ENCODE results near the gene TPCN1.

Gene TPCN1

DNA sequence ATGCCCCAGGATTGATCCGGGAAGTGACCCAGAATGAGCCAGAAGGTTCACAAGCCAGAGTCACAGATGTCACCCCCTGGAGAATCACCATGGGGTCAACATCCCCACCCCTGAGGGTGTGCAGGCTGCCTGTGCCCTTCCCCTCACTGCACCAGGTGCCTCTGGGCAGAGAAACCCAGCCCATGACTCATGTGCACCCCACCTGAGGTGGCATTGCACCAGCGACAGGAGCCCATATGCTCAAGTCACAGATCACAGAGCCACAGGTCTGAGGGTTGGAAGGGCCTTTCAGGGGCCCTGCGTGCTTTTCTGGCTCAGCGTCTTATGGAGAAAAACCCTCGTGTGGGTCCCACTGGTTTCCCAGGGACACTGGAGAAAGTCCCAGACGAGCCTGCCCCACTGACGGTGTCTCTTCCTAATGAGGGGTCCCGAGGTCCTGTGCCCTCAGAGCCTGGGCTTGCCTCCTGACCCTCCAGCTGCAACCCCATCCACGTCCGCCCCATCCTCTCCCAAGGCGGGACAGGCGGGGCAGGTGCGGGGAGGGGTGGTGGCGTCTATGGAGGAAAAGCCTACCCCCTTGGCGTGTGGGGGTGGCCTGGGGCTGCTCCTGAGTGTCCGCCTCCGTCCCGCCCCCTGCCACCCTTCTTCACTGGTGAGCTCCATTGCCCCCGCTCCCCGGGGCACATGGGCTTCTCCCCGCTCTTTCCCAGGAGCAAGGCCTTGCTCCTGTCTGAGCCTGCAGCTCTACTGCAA lies 66.1 kb downstream of the TPCN1 start:
- no peak for DNase-seq

DNA sequence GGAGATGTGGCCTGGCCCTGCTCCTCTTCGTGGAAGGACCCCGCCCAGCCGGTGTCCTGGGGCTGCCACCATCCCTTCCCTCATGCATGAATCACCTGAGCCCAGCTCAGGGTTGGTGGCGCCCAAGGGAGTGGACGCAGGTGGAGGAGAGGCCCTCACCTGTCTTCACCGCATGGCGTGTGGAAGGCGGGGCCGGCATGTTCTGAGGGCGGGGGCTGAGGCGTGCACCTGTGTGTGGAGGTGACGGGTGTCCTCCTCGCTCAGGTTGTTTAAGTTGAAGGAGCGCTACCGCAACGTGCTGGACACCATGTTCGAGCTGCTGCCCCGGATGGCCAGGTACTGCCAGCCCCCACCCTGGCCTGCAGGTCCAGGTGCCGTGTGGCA lies 66.6 kb downstream of the TPCN1 start:
- no peak for DNase-seq

DNA sequence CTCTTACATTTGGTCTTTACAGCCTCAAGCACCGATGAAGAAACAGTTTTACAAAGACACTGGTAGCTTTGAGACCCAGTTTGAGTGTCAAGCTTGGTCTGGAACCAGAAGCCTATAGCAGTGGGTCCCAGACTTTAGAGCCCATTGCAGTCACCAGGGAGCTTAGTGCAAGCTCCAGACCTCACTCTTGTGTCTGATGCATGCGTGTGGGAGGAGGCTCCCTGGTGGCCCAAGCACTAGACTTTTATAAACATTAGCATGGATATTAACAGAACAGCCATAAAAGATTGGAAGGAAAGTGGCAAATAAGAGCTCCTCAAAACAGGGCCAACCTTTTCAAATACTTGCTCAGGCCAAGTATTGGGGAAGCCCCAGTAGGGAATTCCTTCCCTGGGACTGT lies 68.1 kb downstream of the TPCN1 start:
- DNase-seq: no peak

DNA sequence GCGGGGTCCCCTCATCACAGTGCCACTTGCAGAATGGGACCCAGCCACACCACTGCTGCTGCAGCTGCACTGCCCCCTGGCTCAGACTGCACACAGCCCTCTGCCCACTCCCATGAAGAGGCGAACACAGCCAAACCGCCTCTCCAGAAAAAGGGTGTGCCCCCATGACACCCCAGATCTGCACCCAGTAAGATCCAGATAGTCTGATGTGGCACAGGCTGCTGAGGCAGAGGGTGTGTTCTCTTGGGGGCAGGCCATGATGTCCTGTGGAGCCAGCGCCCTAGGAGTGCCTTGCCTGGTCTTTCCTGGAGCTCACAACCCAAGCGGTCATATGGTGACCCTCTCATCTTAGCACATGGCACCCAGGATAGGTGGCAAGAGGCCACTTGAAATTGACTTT lies 69.2 kb downstream of the TPCN1 start:
- DNase-seq: no peak

DNA sequence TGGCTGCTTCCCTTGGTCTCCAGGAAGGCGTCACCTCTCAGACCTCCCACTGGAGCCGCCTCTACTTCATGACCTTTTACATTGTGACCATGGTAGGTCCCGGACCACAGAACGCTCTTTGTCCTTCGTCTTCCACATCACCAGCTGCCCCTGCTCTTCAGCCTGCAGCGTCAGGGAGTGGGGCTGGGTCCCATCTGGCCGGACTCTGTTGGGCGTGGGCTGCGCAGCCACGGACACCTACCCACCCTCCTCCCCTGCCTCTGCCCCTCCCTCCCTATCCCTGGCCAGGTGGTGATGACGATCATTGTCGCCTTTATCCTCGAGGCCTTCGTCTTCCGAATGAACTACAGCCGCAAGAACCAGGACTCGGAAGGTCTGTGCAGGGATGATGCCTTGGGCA lies 70.3 kb downstream of the TPCN1 start:
- DNase-seq: no peak

DNA sequence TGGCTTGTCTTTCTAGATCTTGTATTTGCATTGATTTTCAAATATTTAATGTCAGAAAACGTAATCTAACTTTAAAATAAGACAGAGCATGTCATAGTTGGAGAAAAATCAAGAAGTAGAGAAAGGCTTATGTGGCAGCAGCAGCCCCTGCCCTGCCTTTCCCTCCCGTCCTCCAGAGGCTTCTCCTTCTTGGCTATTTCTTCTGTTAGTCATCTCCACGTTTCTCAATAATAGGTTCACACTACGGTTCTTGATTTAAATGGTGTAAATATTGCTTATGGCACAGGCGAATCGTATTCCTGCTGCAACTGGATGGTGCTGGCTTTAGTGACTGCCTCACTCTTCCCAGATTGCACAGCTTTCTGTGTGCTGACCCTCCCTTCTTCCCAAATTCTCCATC lies 70.8 kb downstream of the TPCN1 start:
- no peak for DNase-seq

DNA sequence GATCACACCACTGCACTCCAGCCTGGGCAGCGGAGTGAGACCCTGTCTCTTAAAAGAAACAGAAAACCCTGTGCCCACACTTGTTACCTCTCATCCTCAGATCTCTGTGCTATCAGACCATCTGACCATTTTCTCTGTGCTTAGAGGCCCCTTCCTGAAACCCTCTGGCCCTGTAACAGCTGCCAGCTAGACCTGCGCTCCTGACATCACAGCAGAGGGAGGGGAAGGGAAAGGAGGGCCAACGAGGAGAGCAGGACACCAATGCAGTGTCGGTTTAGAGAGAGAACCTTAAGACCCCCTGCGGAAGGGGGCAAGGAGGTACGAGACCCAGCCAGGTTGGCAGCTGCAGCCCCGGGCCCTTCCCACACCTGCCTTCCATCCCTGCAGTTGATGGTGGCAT lies 71.3 kb downstream of the TPCN1 start:
- no peak for DNase-seq

DNA sequence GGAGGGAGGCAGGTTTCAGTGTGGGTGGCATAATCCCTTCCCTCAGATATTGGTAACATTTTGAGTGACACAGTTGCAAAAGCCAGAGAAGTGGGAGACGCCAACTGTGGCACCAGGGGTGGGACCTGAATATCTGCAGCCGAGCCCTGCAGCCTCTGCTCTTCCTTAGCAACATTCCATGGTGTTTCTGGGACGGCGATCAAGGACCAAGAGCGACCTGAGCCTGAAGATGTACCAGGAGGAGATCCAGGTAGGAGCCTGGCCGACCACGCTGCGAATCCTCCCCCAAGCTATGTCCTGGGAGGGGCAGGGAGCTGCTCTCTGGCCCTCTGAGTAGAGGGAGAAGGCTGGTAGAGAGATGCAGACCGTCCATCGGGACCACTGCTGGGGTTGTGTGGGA lies 71.8 kb downstream of the TPCN1 start:
- no peak for DNase-seq

DNA sequence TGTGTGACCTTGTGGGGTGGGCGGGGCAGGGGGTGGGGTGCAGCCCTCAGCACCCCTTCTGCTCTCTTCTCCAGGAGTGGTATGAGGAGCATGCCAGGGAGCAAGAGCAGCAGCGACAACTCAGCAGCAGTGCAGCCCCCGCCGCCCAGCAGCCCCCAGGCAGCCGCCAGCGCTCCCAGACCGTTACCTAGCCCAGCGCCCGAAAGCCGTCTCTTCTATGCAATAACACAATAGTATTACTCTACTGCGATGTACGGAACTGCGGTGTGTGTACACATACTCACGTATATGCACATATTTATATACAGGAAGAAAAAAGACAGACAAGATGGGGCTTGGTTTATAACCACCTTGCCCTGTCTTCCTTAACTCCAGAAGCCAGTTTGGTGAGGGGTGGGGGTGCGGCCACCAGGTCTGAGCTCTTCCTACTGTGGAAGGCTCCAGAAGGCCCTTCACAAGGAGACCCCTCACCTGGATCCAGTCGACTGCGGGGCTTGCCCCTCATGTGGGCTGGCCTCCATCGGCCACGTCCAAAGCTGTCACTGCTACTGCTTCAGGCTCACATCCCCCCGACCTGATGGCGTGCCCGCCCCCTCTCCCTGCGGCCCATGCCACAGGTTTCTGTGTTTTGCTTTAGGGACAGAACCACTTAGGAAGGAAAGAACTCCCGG lies 74.8 kb downstream of the TPCN1 start:
- no peak for DNase-seq

DNA sequence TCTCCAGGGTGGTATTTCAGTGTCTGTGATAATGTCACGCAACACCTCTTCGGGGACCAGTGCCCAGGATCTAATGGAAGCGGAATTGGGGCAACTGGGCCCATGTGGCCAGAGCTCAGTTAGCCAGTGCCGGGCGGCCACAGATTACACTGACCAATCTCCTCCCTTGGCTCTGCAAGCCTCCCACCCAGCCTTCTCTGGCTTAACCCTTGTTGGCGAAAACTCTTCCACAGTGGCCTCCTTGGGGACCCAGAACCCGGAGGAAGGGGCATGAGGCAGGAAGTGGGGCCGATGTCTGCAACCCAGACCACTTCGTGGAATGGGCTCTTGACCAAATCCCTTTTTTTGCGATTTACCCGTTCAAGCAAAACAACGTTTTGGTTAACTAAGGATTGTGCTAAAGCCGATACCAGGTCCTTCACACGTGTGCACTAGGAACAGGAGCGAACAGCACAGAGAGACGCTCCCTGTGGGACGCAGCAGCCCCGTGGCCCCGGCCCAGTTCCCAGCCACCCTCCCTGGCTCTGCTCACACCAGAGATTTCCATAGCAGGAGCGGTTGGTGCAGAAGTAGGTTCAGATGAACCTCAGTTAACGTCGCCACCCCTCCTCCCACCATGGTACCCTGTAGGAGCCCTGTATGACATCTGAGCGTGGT lies 75.4 kb downstream of the TPCN1 start:
- no peak for DNase-seq

DNA sequence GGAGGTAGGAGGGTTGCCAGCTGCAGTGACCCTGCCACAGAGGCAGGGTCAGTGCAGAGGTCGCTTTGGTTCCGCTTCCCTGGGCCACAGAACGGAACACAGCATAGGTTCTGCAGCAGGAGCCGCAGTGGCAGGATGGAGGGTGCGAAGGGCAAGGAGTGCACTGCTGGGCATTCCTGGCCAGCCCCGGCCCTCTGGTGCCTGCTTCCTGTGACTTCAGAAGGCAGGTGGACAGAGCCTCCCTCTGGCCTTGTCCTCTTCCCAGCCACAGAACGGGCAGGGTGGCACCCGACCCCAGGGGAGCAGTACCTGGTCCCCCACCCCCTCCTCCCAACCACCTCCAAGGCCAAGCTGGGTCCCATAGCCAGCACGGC lies 75.9 kb downstream of the TPCN1 start:
- DNase-seq: no peak

DNA sequence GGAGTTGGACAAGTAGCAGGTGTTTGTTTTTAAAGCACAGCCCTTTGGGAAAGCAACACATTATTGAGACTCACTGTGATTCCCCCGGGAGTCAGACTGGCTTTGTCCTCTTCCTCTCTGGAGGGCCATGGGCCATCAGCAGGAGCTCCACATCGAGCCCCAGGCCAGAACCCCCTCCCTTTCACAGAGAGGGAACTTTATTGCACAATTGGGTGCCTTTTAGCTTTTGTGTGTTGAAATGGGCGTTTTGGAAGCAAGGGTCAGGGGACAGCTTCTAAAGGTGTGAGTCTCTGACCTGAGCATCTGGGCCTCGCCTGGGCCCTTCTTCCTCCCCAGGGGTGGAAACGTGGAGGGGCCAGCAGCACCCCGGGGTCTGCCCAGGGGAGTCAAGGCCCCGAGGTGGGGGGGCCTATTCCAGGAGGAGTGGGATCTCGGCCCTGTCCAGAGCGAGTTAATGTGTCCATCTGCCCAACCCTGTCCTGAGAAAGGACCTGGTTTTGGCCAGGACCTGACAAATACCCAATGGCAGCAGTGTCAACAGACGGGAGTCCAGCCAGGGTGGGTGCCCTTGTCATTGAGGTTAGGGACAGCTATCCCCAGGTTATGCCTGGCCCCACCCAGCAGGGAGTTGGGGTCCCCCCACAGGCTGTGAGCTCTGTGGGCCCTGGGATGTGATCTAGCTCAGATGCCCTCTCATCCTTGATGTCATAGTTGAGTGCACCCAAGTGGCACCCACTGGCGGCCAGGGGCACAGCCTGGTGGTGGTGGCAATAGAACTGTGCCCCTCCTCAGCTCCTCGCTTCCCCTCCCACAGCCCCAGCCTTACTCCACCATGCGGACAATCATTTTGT lies 76.6 kb downstream of the TPCN1 start:
- DNase-seq: no peak

DNA sequence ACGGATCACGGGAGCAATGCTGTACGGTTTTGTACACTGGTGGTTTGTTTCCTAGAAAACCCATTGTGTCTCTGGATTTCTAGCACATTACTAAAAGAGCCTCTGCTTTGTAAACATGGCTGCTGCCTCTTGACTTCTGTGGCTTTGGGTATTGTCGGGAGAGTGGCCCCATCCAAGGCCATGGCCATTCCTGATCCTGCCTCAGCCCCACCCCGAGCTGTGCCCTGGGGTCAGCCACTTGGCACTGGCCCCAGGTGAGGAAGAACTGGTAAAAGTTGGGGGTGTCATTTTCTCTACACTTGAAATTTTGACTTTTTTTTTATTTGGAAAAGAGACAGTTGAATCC lies 77.2 kb downstream of the TPCN1 start:
- no peak for DNase-seq

DNA sequence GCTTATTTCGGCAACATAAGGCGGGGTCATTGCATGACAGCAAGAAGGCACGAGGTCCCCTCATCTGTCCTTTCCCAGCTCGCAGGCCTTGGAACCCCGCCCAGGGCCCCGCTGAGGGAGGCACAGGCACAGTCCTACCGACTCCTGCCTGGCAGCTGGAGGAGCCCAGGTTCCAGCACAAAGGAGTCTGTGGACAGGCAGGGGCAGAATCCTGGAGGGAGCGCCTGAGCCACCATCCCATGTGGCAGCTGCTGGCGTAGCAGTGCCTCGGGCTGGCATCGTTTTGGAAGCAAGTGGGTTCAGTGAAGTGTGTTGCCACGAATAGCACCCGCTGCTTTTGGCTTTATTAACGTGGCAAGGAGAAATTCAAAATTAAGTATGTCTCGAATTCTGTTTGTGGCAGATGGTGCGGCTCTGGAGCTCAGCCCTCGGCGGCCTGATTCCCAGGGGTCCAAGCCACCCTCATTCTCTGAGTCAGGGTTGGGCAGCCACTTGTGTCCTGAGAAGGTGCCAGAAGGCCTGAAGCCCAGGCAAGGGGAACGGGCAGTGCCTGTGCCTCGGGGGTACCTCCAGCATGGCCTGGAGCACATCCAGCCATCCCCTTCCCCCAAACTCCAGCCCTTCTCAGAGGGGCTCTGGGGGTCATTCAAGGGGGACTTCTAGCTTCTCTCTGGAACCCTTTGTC lies 77.7 kb downstream of the TPCN1 start:
- no peak for DNase-seq

DNA sequence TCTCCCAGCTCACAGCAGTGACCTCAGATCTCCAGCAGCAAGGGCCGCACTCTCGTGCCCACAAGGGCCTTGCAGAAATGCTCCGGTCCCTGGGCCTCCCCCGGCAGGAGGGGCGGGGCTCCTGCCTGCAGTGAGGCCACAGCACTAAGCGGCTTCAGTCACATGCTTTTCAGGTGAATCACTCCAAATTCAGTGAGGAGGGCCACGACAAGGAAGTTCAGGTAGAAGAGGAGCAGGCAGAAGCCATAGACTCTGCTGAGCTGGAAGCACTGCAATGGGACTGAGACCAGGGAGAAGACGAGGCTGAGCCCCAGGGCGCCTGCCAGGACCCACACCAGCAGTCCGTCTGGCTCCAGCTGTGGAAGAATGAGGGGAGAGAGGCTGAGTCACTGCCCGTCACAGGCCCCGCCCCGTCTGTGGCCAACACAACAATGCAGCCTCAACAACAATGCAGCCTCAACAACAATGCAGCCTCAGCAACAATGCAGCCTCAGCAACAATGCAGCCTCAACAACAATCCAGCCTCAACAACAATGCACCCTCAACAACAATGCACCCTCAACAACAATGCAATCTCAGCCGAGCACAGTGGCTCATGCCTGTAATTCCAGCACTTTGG lies 78.5 kb downstream of the TPCN1 start:
- peak; percentile 23 for DNase-seq

DNA sequence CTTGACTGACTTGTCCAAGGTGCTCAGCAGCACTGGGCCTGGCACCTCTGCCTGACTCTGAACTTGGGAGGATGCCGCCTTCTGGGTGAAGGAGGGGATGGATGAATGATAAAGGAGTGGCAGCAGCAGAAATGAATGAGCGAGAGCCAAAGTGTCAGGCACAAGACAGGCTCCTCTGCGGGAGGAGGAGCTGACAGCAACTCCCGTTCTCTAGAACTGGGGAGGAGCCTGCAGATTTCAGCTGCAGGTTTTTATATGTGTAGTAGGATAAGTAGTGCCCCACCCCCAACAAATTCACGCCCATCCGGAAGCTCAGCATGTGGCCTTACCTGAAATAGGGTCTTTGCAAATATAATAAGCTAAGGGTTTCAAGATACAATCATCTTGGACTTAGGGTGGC lies 80.5 kb downstream of the TPCN1 start:
- DNase-seq: no peak

DNA sequence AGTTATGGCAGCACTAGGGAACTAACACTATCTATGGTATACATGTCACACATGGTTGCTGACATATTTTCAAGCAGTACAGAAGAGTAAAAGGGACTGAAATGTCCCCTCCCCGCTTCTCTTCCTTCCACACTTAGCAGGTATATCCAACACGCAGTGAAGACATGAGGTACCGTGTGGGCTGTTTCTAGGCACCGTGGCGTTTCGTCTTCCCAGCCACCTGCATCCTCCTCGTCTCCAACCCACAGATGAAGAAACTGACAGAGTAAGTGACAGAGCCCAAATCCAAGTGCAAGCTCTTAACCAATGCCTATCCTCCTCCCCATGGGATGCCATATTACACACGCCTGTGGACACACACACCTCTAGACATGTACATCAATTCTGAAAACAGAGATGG lies 81.2 kb downstream of the TPCN1 start:
- no peak for DNase-seq

DNA sequence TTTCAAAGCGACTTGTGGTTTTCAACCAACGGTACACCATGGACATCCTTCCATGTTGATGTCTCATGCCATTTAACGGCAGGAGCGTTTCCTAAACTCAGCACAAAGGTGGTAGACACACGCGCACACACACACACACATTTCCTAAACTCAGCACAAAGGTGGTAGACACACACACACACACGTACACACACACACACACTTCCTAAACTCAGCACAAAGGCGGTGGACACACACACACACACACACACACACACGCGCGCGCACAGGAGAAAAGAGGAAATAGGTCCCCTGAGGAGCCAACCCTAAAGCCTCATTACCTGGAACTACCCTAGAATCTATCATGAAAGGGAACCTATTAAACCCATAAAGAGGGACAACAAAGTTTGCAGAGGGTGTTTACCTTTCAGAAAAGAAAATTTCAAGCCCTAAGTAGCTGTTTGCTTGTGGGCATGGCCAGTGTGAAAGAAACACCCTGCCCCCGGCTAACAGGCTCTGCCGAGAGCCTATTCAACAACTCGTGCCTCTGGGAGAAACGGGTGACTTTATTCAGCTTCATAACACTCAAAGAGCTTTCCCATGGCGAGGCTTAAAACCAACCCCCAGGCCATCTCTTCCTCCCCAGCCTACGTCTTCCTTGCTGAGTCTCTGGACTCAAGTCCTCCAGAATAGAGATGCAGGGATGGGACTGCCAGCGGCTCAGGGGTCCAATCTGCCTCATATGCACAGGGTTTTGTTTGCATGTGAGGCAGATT lies 81.8 kb downstream of the TPCN1 start:
- no peak for DNase-seq

DNA sequence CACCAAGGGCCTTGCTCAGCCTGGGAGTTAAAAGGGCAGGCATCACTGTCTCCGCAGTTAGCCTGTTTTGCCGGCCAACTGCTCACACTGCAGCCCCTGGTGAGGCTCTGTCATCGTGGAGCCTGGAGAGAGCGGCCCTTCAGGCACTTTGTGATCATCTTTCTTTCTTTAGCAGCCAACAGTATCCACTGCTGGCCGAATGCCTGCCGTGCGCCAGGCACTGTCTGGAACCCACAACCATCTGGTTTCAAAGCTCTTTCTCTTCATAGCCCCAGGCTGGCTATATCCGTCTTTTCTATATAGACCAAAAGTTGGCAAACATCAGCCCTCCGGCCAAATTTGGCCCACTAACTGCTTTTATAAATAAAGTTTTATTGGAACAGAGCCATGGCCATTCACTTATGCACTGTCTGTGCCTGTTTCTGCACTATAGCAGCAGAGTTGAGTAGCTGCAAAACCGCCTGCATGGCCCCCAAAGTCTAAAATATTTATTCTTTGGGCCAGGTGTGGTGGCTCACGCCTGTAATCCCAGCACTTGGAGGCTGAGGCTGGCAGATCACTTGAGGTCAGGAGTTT lies 84.1 kb downstream of the TPCN1 start:
- DNase-seq: no peak

DNA sequence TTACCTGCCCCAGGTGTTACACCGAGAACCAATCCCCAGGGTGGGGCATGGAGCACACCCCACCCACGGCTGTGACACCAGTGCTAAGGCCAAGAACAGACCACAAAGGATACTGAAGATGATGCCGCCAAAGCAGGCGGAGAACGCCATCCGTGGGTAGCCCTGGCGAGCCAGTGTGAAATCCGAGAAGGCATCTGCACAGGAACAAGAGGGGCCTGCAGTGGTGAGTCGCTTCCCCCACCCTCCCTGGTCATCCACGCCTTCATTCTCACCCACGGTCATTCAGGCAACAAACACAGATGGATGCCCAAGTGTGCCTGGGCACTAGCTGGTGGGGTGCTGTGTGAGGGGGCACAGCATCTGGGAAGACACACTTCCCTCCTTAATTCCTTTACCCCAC lies 85.1 kb downstream of the TPCN1 start:
- DNase-seq: no peak

DNA sequence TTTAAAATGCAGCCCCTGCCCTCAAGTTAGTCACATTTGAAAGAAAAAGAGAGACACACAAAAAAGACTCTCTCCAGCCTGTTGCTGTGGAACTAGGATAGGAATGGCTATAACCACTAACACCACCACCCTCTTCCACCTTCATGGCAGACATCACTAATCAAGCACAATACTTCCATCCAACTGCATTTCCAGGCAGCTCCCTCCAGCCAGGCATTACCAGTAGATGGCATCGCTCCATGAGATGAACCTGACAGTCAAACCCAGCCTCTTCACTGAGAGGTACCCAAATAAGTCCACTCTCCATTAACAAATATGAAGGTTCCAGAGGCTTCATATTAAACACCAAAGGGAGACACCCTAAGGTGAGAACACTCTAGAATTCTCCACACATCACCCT lies 89.2 kb downstream of the TPCN1 start:
- DNase-seq: no peak
